Measurements from ENCODE around the gene PDCD4.
"Not testable (repeated sequence)": the region's sequence is repeated elsewhere in the genome, so short reads cannot be mapped to it uniquely, and the experiment has no call there.

PDCD4 gene

DNA sequence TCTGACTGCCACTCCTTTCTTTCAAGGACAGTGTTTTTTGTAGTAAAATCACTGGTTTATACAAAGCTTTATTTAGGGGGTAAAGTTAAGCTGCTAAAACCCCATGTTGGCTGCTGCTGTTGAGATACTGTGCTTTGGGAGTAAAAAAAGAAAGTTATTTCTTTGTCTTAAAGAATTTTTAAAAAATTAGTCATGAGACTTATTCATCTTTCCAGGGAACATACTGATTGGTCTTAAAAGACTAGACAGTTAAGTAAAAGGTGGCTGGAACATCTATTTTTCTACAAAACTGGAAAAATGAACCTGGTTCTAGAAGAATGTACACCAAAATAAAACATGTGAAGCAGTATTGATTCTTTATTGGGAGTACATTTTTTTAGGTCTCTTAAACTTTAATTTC, 26.7 kb downstream of the PDCD4 start:
- Histone ChIP-seq H3K4me1 (ENCODE audit: control insufficient read depth, low read depth, low read length) (no peaks in the 10 kb centered on the region), H3K4me3 (ENCODE audit: low read length) (no peak overlapping the region), H3K9me3 (ENCODE audit: control insufficient read depth, low read depth, low read length) (no peaks in the 10 kb centered on the region), H3K9ac (ENCODE audit: low read length) (no peak overlapping the region), H3K27ac (ENCODE audit: low read length) (no peak overlapping the region), H3K36me3 (ENCODE audit: control insufficient read depth, low read depth, low read length) (peaks cover 25% of the 10 kb centered on the region), H3K27me3 (ENCODE audit: control insufficient read depth, insufficient read depth, low read length) (no peaks in the 10 kb centered on the region)

DNA sequence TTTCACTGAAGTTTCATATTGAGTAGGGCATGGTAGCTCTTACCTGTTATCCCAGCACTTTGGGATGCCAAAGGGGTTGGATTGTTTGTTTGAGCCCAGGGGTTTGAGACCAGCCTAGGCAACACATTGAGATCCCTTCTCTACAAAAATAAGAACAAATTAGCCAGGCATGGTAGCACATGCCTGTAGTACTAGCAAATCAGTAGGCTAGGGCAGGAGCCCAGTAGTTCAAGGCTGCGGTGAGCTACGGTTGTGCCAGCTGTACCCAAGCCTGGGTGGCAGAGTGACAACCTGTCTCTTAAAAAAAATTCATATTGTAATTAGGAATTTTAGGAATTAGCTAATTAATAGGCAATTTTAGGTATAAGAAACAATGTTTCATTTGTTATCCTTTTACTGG, 29.3 kb downstream of the PDCD4 start:
- no peaks in the 10 kb centered on the region for H3K9me3 ChIP-seq (ENCODE audit: control insufficient read depth, low read depth, low read length)
- H3K27me3 ChIP-seq (ENCODE audit: control insufficient read depth, insufficient read depth, low read length), result no peaks in the 10 kb centered on the region
- no peaks in the 10 kb centered on the region for H3K4me1 ChIP-seq (ENCODE audit: control insufficient read depth, low read depth, low read length)
- no peak overlapping the region for H3K27ac ChIP-seq (ENCODE audit: low read length)
- H3K36me3 ChIP-seq (ENCODE audit: control insufficient read depth, low read depth, low read length), result peaks cover 18% of the 10 kb centered on the region
- no peak overlapping the region for H3K9ac ChIP-seq (ENCODE audit: low read length)
- H3K4me3 ChIP-seq (ENCODE audit: low read length), result no peak overlapping the region

DNA sequence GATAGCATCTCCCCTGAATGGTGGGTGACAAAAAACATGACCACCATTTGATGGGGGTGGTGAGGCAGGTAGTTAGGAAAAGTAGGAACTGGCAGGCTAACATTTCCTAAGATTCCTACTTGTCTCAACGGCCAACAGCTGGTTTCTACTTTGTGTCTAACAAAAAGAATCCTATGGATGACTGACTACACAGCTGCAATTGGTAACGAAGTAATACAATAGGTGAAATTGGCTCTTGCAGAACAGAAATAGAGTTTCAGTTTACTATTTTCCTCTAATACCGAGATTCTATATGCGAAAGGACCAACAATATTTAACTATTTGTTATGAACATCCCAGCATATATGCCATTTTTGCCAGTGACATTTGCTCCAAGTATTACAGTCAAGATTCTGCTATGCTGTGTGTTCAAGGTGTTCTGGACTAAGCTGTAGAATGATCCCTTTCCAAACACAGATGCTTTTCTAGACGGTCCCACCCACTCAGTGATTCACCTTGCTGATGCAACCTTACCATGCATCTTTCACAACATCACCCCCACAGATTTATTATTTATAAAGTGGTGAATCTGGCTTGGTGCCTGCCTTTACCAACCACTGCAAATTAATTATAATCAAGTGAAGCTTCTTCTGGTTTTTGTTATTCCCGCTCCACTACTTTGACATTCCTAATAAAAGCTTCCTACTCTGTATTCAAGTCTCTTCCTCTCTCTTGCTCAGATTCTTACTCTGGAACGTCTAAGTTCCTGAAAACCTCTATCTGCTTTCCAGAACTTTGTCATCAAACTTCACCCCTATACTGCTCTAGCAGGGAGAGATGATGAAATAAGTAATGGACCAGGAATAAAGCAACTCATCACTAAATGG, 30.5 kb downstream of the PDCD4 start:
- H3K4me1 ChIP-seq (ENCODE audit: control insufficient read depth, low read depth, low read length), result peaks cover under 1% of the 10 kb centered on the region
- peaks cover 12% of the 10 kb centered on the region for H3K36me3 ChIP-seq (ENCODE audit: control insufficient read depth, low read depth, low read length)
- no peaks in the 10 kb centered on the region for H3K9me3 ChIP-seq (ENCODE audit: control insufficient read depth, low read depth, low read length)
- H3K4me3 ChIP-seq (ENCODE audit: low read length), result no peak overlapping the region
- no peaks in the 10 kb centered on the region for H3K27me3 ChIP-seq (ENCODE audit: control insufficient read depth, insufficient read depth, low read length)
- no peak overlapping the region for H3K9ac ChIP-seq (ENCODE audit: low read length)
- peak overlapping the region; percentile 4 for H3K27ac ChIP-seq (ENCODE audit: low read length)

DNA sequence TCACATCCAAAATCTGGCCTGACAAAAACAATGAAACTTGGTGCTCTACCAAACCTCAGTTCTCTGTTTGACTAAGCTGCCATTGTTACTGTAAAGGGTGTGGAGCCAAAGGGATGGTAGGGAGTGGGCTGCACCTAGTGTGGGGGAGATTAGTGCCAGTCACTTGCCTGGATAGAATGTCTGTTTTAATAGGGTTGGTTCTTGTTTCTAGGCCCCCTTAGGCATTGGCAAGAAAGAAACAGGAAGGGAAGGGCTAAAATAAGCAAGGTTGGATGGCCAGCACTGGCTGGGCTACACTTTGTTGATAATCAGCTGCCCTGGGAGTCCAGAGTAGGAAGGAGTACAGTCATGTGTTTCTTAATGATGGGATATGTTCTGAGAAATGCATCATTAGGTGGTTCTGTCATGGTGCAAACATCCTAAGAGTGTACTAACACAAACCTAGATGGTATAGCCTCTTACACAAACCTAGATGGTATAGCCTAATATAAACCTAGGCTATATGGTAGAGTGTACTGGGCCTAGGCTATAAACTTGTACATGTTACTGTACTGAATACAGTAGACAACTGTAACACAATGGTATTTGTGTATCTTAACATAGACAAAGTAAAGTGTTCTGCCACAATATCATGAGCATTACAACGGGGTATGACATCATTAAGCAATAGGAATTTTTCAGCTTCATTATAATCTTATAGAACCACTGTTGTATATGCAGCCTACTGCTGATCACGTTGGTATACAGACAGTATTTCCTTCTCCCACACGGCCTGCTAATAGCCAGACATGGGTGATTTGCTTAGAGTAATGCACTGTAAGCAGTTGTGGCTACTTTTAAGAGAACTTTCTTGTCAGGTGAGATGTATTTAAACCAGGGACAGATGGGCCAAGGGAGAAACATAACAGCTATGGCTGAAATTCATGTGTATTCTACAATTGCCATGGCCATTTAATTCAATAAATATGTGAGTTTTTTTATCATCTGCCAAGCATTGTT, 31.9 kb downstream of the PDCD4 start:
- no peak overlapping the region for H3K9ac ChIP-seq (ENCODE audit: low read length)
- H3K4me3 ChIP-seq (ENCODE audit: low read length), result no peak overlapping the region
- H3K27me3 ChIP-seq (ENCODE audit: control insufficient read depth, insufficient read depth, low read length), result no peaks in the 10 kb centered on the region
- no peak overlapping the region for H3K27ac ChIP-seq (ENCODE audit: low read length)
- peaks cover 4% of the 10 kb centered on the region for H3K4me1 ChIP-seq (ENCODE audit: control insufficient read depth, low read depth, low read length)
- H3K9me3 ChIP-seq (ENCODE audit: control insufficient read depth, low read depth, low read length), result no peaks in the 10 kb centered on the region
- H3K36me3 ChIP-seq (ENCODE audit: control insufficient read depth, low read depth, low read length), result peaks cover 12% of the 10 kb centered on the region

DNA sequence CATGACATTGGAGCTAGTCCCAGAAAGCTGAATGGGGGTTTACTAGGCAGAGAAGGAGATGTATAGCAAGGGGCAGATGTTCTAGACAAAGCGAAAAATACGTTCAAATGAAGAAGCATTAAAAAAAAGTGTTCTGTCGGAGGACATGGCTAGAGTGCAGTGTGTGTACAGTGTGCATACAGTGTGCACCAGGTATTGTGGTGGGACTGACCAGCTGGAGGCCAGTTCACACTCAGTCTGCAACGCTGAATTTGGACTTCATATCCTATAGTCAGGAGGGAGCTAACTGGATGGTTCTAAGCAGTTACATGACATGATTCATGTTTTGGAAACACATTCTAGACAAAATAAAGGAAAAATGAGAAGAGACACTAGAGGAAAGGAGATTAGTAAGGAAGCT, 38.4 kb downstream of the PDCD4 start:
- no peaks in the 10 kb centered on the region for H3K9me3 ChIP-seq (ENCODE audit: control insufficient read depth, low read depth, low read length)
- no peaks in the 10 kb centered on the region for H3K36me3 ChIP-seq (ENCODE audit: control insufficient read depth, low read depth, low read length)
- no peaks in the 10 kb centered on the region for H3K27me3 ChIP-seq (ENCODE audit: control insufficient read depth, insufficient read depth, low read length)
- no peak overlapping the region for H3K9ac ChIP-seq (ENCODE audit: low read length)
- no peak overlapping the region for H3K4me3 ChIP-seq (ENCODE audit: low read length)
- no peak overlapping the region for H3K27ac ChIP-seq (ENCODE audit: low read length)
- peaks cover 4% of the 10 kb centered on the region for H3K4me1 ChIP-seq (ENCODE audit: control insufficient read depth, low read depth, low read length)

DNA sequence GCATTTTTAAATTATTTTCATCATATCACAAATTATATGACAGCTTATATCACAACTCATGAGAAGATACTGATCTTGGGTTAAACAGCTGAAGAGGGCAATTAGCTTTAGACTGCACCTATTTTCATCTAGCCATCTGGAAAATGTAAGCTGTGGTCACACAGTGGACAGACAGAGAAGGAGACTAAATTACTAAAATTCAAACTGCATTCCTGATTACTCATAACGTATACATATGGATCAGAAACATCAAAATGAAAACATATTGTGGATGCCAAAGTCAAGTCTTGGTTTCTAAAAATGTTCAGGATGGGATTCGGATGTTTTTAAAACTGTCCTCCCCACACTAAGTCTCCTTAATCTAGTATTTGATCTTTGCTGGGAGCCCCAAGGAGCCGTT, 40.6 kb downstream of the PDCD4 start:
- H3K4me3 ChIP-seq (ENCODE audit: low read length), result no peak overlapping the region
- no peaks in the 10 kb centered on the region for H3K9me3 ChIP-seq (ENCODE audit: control insufficient read depth, low read depth, low read length)
- H3K27ac ChIP-seq (ENCODE audit: low read length), result no peak overlapping the region
- H3K27me3 ChIP-seq (ENCODE audit: control insufficient read depth, insufficient read depth, low read length), result no peaks in the 10 kb centered on the region
- H3K9ac ChIP-seq (ENCODE audit: low read length), result no peak overlapping the region
- peaks cover 7% of the 10 kb centered on the region for H3K4me1 ChIP-seq (ENCODE audit: control insufficient read depth, low read depth, low read length)
- no peaks in the 10 kb centered on the region for H3K36me3 ChIP-seq (ENCODE audit: control insufficient read depth, low read depth, low read length)

DNA sequence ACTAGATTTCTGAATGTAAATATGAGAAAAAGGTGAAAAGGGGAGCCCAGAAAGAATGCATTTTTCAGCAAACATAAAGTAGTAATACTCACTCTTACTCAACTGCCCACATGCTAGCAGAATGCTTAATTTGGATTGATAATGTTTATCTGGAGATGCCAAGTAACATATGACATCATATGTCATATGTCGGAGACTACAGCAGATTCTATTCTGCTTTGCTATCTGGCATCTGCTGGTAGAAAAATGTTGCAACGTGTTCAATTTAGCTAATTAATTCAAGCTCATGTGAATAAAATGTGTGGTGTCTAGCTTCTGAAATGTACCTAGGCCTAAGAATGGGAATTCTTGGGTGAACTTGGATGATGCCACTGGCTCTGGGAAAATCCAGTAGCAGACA, 42.7 kb downstream of the PDCD4 start:
- Histone ChIP-seq H3K4me3 (ENCODE audit: low read length) (no peak overlapping the region), H3K9me3 (ENCODE audit: control insufficient read depth, low read depth, low read length) (no peaks in the 10 kb centered on the region), H3K4me1 (ENCODE audit: control insufficient read depth, low read depth, low read length) (peaks cover 10% of the 10 kb centered on the region), H3K27me3 (ENCODE audit: control insufficient read depth, insufficient read depth, low read length) (no peaks in the 10 kb centered on the region), H3K36me3 (ENCODE audit: control insufficient read depth, low read depth, low read length) (no peaks in the 10 kb centered on the region), H3K27ac (ENCODE audit: low read length) (no peak overlapping the region), H3K9ac (ENCODE audit: low read length) (no peak overlapping the region)

DNA sequence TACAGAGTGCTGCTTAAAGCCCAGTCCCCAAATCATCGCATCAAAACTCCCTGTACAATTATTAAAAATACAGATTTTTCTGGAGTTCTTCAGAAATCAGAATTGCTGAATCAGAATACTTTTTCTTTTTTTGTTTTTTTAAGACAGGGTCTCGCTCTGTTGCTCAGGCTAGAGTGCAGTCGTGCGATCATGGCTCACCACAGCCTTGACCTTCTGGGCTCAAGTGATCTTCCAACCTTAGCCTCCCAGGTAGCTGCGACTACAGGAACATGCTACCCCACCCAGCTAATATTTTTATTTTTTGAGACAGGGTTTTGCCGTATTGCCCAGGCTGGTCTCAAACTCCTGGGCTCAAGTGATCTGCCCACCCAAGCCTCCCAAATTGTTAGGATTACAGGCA, 43.3 kb downstream of the PDCD4 start:
- Histone ChIP-seq H3K4me3 (ENCODE audit: low read length) (no peak overlapping the region), H3K36me3 (ENCODE audit: control insufficient read depth, low read depth, low read length) (no peaks in the 10 kb centered on the region), H3K9me3 (ENCODE audit: control insufficient read depth, low read depth, low read length) (no peaks in the 10 kb centered on the region), H3K4me1 (ENCODE audit: control insufficient read depth, low read depth, low read length) (peaks cover 10% of the 10 kb centered on the region), H3K9ac (ENCODE audit: low read length) (no peak overlapping the region), H3K27ac (ENCODE audit: low read length) (no peak overlapping the region), H3K27me3 (ENCODE audit: control insufficient read depth, insufficient read depth, low read length) (no peaks in the 10 kb centered on the region)

DNA sequence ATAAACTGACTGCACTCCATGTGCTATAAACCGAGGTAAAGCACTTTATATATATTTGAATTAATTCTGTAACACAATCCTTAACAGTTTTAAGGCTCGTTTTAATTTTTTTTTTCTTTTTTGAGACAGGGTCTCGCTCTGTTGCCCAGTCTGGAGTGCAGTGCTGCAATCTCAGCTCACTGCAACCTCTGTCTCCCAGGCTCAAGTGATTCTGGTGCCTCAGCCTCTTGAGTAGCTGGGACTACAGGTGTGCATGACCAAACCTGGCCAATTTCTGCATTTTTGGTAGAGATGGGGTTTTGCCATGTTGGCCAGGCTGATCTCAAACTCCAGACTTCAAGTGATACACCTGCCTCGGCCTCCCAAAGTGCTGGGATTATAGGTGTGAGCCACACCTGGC, 43.9 kb downstream of the PDCD4 start:
- not testable (repeated sequence) for H3K36me3 ChIP-seq (ENCODE audit: control insufficient read depth, low read depth, low read length); H3K9me3 ChIP-seq (ENCODE audit: control insufficient read depth, low read depth, low read length); H3K4me3 ChIP-seq (ENCODE audit: low read length); H3K27ac ChIP-seq (ENCODE audit: low read length); H3K27me3 ChIP-seq (ENCODE audit: control insufficient read depth, insufficient read depth, low read length); H3K9ac ChIP-seq (ENCODE audit: low read length)
- peaks cover 10% of the 10 kb centered on the region for H3K4me1 ChIP-seq (ENCODE audit: control insufficient read depth, low read depth, low read length)

DNA sequence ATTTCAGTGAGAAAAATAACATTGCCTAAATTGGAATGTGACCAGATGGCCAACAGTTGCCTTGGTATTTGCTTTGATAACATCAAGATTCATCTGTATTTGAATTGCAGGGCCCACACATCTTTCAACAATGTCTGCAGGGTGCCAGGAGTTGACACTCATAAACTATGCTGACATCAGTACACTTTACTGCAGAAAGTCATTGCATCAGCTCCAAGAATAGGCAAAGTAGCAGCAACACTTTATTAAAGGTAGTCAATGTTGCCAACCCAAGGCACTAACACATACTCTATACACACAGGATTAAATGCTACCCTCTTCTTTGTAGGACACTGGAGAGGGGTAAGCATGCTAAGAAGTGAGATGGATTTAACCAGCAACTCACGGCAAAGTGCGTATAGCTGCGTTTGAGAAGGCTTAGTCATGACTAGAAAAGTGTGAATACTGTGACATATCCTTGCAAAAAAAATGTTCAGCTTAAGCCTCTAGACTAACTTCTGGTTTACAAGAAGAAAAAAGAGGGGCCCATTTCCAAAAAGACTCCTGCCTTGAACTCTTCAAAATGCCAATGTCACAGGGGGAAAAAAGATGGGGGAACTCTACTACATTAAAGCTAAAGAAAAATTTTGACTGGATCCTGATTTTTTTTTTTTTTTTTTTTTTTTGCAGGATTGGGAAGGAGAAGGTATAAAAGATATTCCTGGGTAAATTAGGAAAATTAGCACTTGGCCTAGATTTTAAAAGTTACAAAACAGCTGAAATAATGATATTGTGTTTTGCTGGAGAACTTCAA, 45.0 kb downstream of the PDCD4 start:
- Histone ChIP-seq H3K36me3 (ENCODE audit: control insufficient read depth, low read depth, low read length) (no peaks in the 10 kb centered on the region), H3K27me3 (ENCODE audit: control insufficient read depth, insufficient read depth, low read length) (no peaks in the 10 kb centered on the region), H3K9ac (ENCODE audit: low read length) (no peak overlapping the region), H3K4me3 (ENCODE audit: low read length) (no peak overlapping the region), H3K27ac (ENCODE audit: low read length) (no peak overlapping the region), H3K4me1 (ENCODE audit: control insufficient read depth, low read depth, low read length) (peaks cover 19% of the 10 kb centered on the region), H3K9me3 (ENCODE audit: control insufficient read depth, low read depth, low read length) (no peaks in the 10 kb centered on the region)

DNA sequence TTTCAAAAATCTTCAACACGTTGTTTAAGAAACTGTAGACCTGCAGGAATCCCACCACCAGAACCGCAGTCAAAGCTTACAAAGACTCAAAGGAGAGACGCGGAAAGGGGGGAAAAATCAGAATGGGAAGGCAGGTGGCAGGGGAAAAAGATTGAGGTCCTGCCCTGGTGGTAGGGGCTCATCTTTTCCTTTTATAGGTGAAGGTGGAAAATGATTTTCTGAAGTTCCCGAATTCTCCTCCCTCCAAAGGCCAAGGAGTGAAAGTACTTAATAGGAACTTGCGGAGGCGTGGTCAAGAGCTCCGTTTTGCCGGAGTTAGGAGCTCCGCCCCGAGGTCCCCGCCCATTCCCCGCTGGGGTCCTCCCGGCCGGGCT, 46.5 kb downstream of the PDCD4 start:
- H3K4me1 ChIP-seq (ENCODE audit: control insufficient read depth, low read depth, low read length), result peaks cover 19% of the 10 kb centered on the region

More for the DNA sequence above, 46.5 kb downstream of the PDCD4 start:
- no peaks in the 10 kb centered on the region for H3K9me3 ChIP-seq (ENCODE audit: control insufficient read depth, low read depth, low read length)
- peak overlapping the region; percentile 89 for H3K9ac ChIP-seq (ENCODE audit: low read length)
- H3K27ac ChIP-seq (ENCODE audit: low read length), result peak overlapping the region; percentile 37
- H3K27me3 ChIP-seq (ENCODE audit: control insufficient read depth, insufficient read depth, low read length), result no peaks in the 10 kb centered on the region
- H3K36me3 ChIP-seq (ENCODE audit: control insufficient read depth, low read depth, low read length), result no peaks in the 10 kb centered on the region
- H3K4me3 ChIP-seq (ENCODE audit: low read length), result peak overlapping the region; percentile 89
